Thymus (tissue), 11 donors: ENCODE data around the gene PLEKHG1. TPM values are rescaled to one million over a fixed set of nuclear protein-coding genes. Genes with fewer than 3 reads are reported as not detected.

Experiments
- DNase-seq, 9 donors: peaks; one replicate each; pipeline ENCODE4 v3.0.0-alpha.2; 2013; ENCODE audit warnings: low spot score in 9 of 9, low read depth in 6 of 9, missing footprints in 1 of 9
- H3K27ac ChIP-seq, 2 donors: one replicate each; pipeline ENCODE4 v1.5.1; 2013; ENCODE audit warnings: control low read depth in 1 of 2, low read depth in 1 of 2, low read length in 1 of 2, mild to moderate bottlenecking in 1 of 2, moderate library complexity in 1 of 2
- H3K27me3 ChIP-seq, 2 donors: one replicate each; pipeline ENCODE4 v1.5.1; 2013; ENCODE audit warnings: low read length in 1 of 2; ENCODE audit not compliant: control insufficient read depth in 2 of 2, insufficient read depth in 1 of 2
- H3K36me3 ChIP-seq, 2 donors: one replicate each; pipeline ENCODE4 v1.5.1; 2013; ENCODE audit warnings: low read length in 1 of 2, mild to moderate bottlenecking in 1 of 2, moderate library complexity in 1 of 2; ENCODE audit not compliant: control insufficient read depth in 2 of 2, insufficient read depth in 2 of 2
- H3K4me1 ChIP-seq, 2 donors: one replicate each; pipeline ENCODE4 v1.5.1; 2013; ENCODE audit warnings: low read length in 2 of 2; ENCODE audit not compliant: control insufficient read depth in 2 of 2, insufficient read depth in 2 of 2
- H3K4me3 ChIP-seq, 2 donors: one replicate each; pipeline ENCODE4 v1.5.1; 2013; ENCODE audit warnings: low read length in 2 of 2, control low read depth in 1 of 2, mild to moderate bottlenecking in 1 of 2
- H3K9me3 ChIP-seq, 2 donors: one replicate each; pipeline ENCODE4 v1.5.1; 2013; ENCODE audit warnings: low read length in 1 of 2, mild to moderate bottlenecking in 1 of 2; ENCODE audit not compliant: control insufficient read depth in 2 of 2, insufficient read depth in 1 of 2
- WGBS: extraction: QIAGEN DNeasy Blood & Tissue Kit; methylation state at CpG from one replicate; pipeline ENCODE4 v1.1.7; 2013; 5-methylcytosine and 5-hydroxymethylcytosine counted together
- polyA plus RNA-seq: library from polyadenylated mRNA; stranded (reverse); fragments of 200-250 nt; gene quantifications from one replicate; pipeline ENCODE4 v1.2.3, GENCODE V29; 2013
- total RNA-seq: library from RNA; stranded (reverse); fragments of 120-200 nt; gene quantifications from one replicate; pipeline ENCODE4 v1.2.4, GENCODE V29; 2013
- donor health status: healthy.

The PLEKHG1 gene
- total and polyA plus RNA-seq, 2 donors, result 10.0 to 27.2 TPM

DNA sequence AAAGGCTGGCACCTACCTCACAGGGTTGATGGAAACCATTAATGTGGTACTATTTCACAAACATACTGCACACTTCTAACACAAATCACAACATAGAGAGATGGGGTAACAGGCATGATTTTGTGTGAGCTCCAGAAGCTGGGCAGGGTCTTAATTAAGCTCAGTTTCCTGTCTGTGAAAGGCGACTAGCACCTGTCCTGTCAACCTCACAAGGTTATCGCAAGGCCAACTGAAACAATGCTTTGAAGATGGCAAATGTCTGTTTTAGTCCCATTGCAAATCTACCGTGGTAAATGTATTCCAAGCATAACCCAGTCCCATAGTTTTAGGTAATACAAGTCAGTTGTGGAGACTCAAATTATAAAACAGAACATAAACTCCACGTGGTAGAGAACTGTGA is 1.3 kb upstream of the PLEKHG1 start:
- Histone ChIP-seq H3K4me3 (no peak overlapping the region), H3K36me3 (no peaks in the 10 kb centered on the region), H3K9me3 (no peaks in the 10 kb centered on the region), H3K27me3 (peaks cover 0 to 2% of the 10 kb centered on the region in 2 donors), H3K4me1 (peaks cover 23 to 43% of the 10 kb centered on the region in 2 donors), H3K27ac (peak overlapping the region in 1 of 2 donors; percentile 87)
- peak in 1 of 9 donors; percentile 47 for DNase-seq
- 59% methylated on average over 4 of the region's 4 CpGs for WGBS

GRCh38 chr6:150598858-150599198 is 857 bp upstream of the PLEKHG1 start:
- Histone ChIP-seq H3K4me1 (peaks cover 24 to 47% of the 10 kb centered on the region in 2 donors), H3K9me3 (no peaks in the 10 kb centered on the region), H3K36me3 (no peaks in the 10 kb centered on the region), H3K27ac (peak overlapping the region; percentile 77 to 87), H3K4me3 (peak overlapping the region; percentile 60 to 87), H3K27me3 (peaks cover 0 to 2% of the 10 kb centered on the region in 2 donors)
- peak in 1 of 9 donors; percentile 35 for DNase-seq
- WGBS, result 82% methylated on average over 3 of the region's 3 CpGs

- peaks cover 0 to 2% of the 10 kb centered on the region in 2 donors for H3K27me3 ChIP-seq
- DNase-seq, result no peak
- H3K36me3 ChIP-seq, result no peaks in the 10 kb centered on the region
- no peaks in the 10 kb centered on the region for H3K9me3 ChIP-seq
- H3K4me1 ChIP-seq, result peaks cover 30 to 53% of the 10 kb centered on the region in 2 donors
- H3K4me3 ChIP-seq, result peak overlapping the region; percentile 60 to 87
- whole genome bisulfite sequencing, result 1% methylated on average over 38 of the region's 38 CpGs
- H3K27ac ChIP-seq, result peak overlapping the region; percentile 94
These were observed 270 bp downstream of the PLEKHG1 start for GRCh38 chr6:150600010-150600300.

GRCh38 chr6:150600301-150601017 is 774 bp downstream of the PLEKHG1 start:
- Histone ChIP-seq H3K9me3 (no peaks in the 10 kb centered on the region), H3K27ac (peak overlapping the region; percentile 94), H3K4me3 (peak overlapping the region; percentile 60 to 87), H3K36me3 (no peaks in the 10 kb centered on the region), H3K27me3 (peaks cover 0 to 2% of the 10 kb centered on the region in 2 donors), H3K4me1 (peaks cover 32 to 58% of the 10 kb centered on the region in 2 donors)
- peak in 7 of 9 donors; percentile 69 to 94 (median 85) for DNase-seq
- under 1% methylated on average over 69 of the region's 69 CpGs for WGBS

DNA sequence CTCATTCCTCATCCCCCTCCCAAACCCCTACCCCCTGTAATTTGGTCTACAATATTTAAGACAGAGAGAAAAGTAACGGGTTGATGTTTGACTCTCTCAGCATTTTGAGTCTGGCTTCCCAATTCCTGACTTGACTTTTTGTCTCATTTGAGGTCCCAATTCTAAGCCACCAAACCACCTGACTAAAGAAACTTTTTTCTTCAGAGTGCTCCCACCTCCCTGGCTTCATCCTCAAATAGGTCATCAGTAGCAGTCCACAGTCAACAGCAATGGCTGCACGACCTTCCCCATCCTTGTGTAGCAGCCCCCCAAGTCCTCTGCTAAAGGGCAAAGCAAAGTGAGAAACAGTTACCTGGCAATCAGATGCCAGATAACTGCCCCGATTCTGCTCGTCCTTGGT is 1.8 kb downstream of the PLEKHG1 start:
- peak overlapping the region; percentile 60 to 87 for H3K4me3 ChIP-seq
- H3K4me1 ChIP-seq, result peaks cover 37 to 63% of the 10 kb centered on the region in 2 donors
- peak overlapping the region; percentile 46 to 94 for H3K27ac ChIP-seq

DNA sequence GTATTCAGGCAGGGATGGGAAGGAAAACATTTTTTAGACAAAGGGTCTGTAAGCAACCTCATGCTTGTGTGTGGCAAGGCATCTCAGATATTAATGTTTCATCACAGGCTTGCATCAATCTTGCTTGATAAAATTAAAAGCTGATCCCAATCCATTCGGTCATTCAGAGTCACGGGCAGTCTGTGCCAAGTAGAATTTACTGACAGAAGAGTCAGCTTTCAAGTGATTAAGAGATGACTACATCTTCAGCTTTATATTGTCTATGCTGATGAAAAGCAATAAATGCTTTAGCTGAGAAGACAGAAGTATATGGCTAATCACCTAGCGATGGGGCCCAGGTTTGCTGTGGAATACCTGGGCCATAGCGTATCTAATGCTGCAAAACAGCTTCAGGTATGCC is 3.5 kb downstream of the PLEKHG1 start:
- H3K27ac ChIP-seq, result peak overlapping the region in 1 of 2 donors; percentile 50
- peaks cover 50 to 72% of the 10 kb centered on the region in 2 donors for H3K4me1 ChIP-seq
- H3K4me3 ChIP-seq, result no peak overlapping the region
- H3K9me3 ChIP-seq, result peaks cover 0 to 6% of the 10 kb centered on the region in 2 donors
- DNase-seq, result no peak
- H3K27me3 ChIP-seq, result no peaks in the 10 kb centered on the region
- H3K36me3 ChIP-seq, result peaks cover 3 to 12% of the 10 kb centered on the region in 2 donors
- WGBS, result 95% methylated on average over 4 of the region's 4 CpGs

More for the DNA sequence above, 1.8 kb downstream of the PLEKHG1 start:
- Histone ChIP-seq H3K27me3 (peaks cover 0 to 2% of the 10 kb centered on the region in 2 donors), H3K36me3 (peaks cover 0 to 4% of the 10 kb centered on the region in 2 donors), H3K9me3 (no peaks in the 10 kb centered on the region)
- DNase-seq, result peak in 1 of 9 donors; percentile 52
- WGBS, result 85% methylated on average over 4 of the region's 4 CpGs

- H3K9me3 ChIP-seq, result peaks cover 0 to 6% of the 10 kb centered on the region in 2 donors
- 98% methylated on average over 6 of the region's 6 CpGs for WGBS
- peaks cover 48 to 67% of the 10 kb centered on the region in 2 donors for H3K4me1 ChIP-seq
- peak overlapping the region in 1 of 2 donors; percentile 42 for H3K27ac ChIP-seq
- DNase-seq, result no peak
- H3K4me3 ChIP-seq, result no peak overlapping the region
- H3K36me3 ChIP-seq, result peaks cover 4 to 12% of the 10 kb centered on the region in 2 donors
- H3K27me3 ChIP-seq, result no peaks in the 10 kb centered on the region
These were observed 4.8 kb downstream of the PLEKHG1 start for GRCh38 chr6:150604467-150604866.

DNA sequence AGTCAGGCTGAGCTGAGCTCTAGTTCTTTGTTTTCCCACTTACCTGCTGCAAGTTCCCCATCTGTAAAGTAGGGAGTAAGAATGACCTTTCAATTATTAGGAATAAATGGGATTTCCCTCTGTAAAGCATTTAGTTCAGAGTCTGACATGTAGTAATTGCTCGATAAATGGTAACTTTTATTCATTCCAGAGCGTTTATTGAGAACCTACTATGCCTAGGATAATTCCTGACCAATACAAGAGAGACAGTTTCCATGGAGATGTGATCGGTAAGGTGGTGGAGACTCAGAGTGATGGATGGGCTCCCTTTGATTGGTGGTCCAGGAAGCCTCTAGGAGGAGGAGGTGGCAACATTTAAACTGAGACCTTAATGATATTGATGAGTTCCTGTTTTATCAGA is 5.6 kb downstream of the PLEKHG1 start:
- over 99% methylated on average over 3 of the region's 3 CpGs for WGBS
- Histone ChIP-seq H3K36me3 (peaks cover 9 to 16% of the 10 kb centered on the region in 2 donors), H3K4me3 (no peak overlapping the region), H3K27me3 (no peaks in the 10 kb centered on the region), H3K27ac (no peak overlapping the region), H3K4me1 (peaks cover 53 to 75% of the 10 kb centered on the region in 2 donors), H3K9me3 (peaks cover 0 to 6% of the 10 kb centered on the region in 2 donors)
- no peak for DNase-seq

GRCh38 chr6:150606168-150606591 is 6.5 kb downstream of the PLEKHG1 start:
- H3K4me3 ChIP-seq, result no peak overlapping the region
- peak overlapping the region in 1 of 2 donors; percentile 83 for H3K27ac ChIP-seq
- H3K4me1 ChIP-seq, result peaks cover 57 to 75% of the 10 kb centered on the region in 2 donors
- no peaks in the 10 kb centered on the region for H3K27me3 ChIP-seq
- peaks cover 9 to 21% of the 10 kb centered on the region in 2 donors for H3K36me3 ChIP-seq
- peaks cover 0 to 6% of the 10 kb centered on the region in 2 donors for H3K9me3 ChIP-seq
- no peak for DNase-seq
- WGBS, result 92% methylated on average over 3 of the region's 3 CpGs
